Endometrial microvascular endothelial cells (primary cell): ENCODE measurements around the gene ZDHHC18. TPM values are rescaled to one million over a fixed set of nuclear protein-coding genes. Genes with fewer than 3 reads are reported as not detected.
"Not testable (repeated sequence)": the region's sequence is repeated elsewhere in the genome, so short reads cannot be mapped to it uniquely, and the experiment has no call there.

Source experiments
- in situ Hi-C: cut with HindIII; loops from 2 replicates; pipeline ENCODE4 v1.10.0; 2017; ENCODE audit warnings: low sequenced_read_pairs, low pct_unique_long_range_greater_than_20kb; ENCODE audit errors: inconsistent ontology term
- total RNA-seq: library from RNA; depleted of rRNA; stranded (reverse); fragments of >200 nt; gene quantifications from one replicate; pipeline ENCODE4 v1.2.3, GENCODE V29; 2015; ENCODE audit errors: inconsistent ontology term

Gene ZDHHC18
- total RNA-seq, 1 donor from 2014 or later = 15.5 TPM

DNA sequence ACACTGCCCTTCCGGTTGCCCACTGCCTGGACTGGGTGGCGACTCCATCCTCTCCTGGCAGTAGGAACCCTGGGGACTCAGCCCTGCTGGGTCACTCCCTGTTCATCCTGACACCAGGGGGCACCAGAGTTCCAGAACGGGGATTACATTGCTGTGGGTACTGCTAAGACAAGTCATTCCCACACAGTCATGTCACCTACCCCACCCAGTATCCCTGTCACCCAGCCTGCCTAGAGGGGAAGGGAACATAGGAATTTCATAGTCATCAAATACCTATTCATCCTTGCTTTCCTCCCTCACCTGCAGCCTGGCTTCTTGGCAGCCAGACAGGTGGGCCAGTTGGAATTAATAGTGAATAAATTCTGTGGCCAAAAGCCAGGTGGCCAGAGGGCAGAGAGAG is 26.7 kb downstream of the ZDHHC18 start:
- in situ Hi-C loops = no loop called here

GRCh38 chr1:26853600-26853999 is 27.1 kb downstream of the ZDHHC18 start:
- in situ Hi-C loops = no loop called here

- in situ Hi-C loops = no loop called here
Measured at GRCh38 chr1:26854906-26855305, 28.4 kb downstream of the ZDHHC18 start.

- in situ Hi-C loops = no loop called here
Measured at GRCh38 chr1:26855636-26856035, 29.1 kb downstream of the ZDHHC18 start.

- in situ Hi-C loops = no loop called here
Measured at GRCh38 chr1:26856181-26856580, 29.7 kb downstream of the ZDHHC18 start.

DNA sequence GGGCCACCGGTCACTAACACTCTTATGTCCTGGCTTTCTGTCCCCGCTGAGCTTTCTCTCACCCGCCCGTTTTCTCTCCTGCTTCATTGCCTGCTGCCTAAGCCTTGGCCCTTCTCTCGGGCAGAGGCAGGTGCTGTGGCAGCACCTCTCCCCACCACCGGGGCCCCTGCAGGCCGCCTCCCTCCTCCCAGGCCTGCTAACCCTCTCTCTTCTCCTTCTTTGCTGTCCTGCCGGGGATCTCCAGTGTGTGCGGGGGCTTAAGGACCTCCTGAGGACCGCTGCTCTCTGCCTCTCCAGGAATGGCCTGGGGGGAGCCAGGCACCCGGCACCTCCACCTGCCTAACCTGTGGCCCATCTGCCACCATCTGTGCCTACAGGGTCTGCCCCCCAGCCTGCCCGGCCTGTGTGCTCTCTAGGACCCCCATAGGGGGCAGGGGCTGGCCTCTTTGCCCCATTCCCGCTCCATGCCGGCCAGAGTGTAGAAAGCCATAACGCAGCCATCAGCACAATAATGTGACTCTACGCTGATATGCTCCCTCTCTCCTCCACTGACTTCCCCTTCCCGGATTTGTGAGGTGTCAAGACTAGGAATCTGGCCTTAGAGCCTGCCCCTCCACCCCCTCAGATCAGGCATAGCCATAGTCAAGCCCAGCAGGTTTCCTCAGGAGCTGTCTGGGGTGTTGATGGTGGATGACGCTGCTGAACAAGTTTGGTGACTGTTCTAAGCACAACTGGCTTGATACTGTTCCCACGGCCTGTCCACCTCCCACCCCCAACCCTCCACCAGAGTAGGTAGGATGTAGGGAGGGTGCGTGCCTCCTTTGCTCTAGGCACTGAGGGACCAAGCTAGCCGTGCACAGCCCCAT is 30.3 kb downstream of the ZDHHC18 start:
- in situ Hi-C loops = no loop called here

DNA sequence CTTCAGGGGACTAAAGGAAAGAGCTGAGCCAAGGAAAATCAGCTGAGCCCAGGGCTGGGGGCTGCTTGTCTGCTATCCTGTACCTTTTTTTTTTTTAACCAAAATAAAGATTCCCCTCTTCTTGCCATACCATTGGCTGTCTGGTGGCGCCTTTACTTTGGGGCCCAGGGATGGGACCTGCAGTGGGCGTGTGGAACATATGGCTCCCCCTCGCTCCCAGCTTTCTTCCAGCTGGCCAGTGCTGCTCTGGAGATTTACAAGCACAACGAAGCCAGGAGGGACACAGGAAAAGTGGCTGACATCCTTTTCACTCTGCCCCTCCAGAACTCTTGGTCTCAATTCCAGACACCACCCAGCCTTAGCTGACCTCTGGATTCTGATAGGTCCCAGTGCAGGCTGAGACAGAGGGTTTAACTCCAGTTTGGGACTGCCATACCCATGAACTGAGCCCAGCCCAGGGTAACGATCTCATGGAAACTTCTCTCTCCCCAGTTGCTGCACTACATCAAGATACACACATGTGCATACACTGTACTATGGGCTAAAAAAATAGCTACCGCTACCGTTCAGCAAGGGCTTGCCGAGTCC is 31.1 kb downstream of the ZDHHC18 start:
- in situ Hi-C loops = no loop called here

GRCh38 chr1:26858160-26858559 is 31.7 kb downstream of the ZDHHC18 start:
- in situ Hi-C loops = no loop called here

- in situ Hi-C loops = no loop called here
Measured at GRCh38 chr1:26858891-26859640, 32.6 kb downstream of the ZDHHC18 start.

DNA sequence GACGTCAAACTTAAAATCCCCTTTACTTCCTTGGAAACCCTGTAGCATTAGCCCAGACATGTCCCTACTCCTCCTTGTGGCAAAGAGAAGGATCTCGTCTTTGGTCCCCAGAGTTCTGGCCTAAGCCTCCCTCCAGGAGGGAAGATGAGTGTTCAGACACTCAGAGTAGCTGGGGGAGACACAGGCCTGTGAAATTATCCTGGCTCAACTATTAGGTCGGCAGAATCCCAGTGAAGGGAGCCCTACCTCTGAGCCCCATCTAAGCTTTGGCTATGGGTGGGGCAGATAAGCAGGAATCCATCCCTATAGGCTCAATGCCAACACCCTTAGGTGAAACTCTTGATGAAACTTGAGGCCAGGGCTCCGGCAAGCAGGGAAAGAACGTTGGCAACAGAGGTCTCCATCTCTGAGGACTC is 34.8 kb downstream of the ZDHHC18 start:
- in situ Hi-C loops = no loop called here

DNA sequence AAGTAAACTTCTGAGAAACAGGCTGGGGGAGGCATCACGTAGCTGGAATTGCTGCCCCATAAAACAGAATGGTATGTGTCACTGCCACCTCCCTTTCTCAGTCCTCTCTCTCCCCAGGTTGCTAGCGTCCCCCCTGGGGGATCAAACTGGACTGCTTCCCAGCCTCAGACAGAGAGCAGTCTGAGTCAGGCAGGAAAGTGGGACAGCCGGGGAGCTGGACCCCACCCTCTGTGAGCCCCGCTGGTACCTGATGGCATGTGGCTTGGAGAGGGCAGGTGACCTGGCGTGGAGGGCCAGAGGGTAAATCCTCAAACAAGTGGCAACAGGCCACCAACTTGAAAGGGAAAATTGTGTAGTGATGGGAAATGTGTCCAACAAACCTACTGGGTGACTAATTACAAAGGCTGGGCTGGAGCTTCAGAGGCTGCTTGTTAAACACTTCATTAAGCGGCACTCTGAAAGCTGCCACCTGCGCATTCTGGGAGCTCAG is 35.4 kb downstream of the ZDHHC18 start:
- in situ Hi-C loops = no loop called here

GRCh38 chr1:26862781-26863684 is 36.5 kb downstream of the ZDHHC18 start, which contains the start of gene SFN:
TSS of gene SFN (plus strand) at chr1:26863149. CDS start at chr1:26863213, 64 bp downstream.
- in situ Hi-C loops = no loop called here

- in situ Hi-C loops = no loop called here
Measured at GRCh38 chr1:26863685-26864077, 37.2 kb downstream of the ZDHHC18 start.

DNA sequence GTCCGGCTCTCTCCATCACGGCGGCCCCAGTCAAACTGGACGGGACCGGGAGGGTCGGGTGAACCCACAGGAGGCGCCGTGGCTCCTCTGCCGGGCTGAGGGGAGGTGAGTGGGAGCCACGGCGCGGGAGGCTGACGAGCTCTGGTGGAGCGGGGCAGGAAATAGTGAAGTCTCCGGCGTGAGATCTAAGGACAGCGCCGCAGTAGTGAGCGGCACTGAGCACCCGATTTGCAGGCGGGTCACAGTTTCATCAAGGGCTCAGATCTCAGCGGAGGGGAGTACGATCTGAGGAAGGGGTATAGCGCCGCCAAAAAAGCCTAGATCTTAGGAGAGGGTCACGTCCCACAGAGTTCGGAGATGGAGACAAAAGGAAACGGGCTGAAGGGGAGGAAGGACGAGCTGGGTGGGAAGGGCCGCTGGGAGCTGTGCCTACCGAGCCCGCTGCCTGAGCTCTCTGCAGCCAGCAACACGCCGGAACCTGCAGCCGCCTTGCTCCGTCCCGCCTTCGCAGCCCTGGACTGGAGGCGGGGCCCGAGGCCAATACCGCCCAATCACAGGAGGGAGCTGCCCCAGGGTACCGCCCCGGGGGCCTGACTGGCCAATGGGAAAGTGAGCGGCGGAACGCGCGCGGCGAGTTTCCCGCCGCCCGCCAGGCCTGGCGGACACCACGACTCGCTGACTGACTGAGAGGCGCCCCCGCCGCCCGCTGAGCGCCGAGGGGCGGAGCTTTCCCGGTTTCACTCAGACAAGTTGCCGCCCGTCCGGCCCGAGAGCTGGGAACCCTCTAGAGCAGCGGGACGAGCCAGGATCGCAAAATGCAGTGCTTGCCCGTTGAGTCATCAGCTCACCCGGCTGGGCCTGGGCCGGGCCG is 38.4 kb downstream of the ZDHHC18 start:
- in situ Hi-C loops = no loop called here

DNA sequence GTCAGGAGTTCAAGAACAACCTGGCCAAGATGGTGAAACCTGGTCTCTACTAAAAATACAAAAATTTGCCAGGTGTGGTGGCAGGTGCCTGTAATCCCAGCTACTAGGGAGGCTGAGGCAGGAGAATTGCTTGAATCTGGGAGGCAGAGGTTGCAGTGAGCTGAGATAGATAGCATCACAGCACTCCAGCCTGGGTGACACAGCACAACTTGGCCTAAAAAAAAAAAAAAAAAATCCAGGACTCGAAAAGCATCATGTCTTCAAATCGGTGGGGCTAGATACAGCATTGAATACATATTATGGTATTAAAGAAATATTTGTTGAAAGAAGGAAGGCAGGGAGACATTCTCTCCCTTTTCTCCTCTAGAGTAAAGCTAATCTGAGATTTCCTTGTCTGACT is 46.6 kb downstream of the ZDHHC18 start:
- in situ Hi-C loops = not testable (repeated sequence)

- in situ Hi-C loops = no loop called here
Measured at GRCh38 chr1:26874896-26875295, 48.4 kb downstream of the ZDHHC18 start.

- in situ Hi-C loops = no loop called here
Measured at GRCh38 chr1:26877326-26877725, 50.8 kb downstream of the ZDHHC18 start.

DNA sequence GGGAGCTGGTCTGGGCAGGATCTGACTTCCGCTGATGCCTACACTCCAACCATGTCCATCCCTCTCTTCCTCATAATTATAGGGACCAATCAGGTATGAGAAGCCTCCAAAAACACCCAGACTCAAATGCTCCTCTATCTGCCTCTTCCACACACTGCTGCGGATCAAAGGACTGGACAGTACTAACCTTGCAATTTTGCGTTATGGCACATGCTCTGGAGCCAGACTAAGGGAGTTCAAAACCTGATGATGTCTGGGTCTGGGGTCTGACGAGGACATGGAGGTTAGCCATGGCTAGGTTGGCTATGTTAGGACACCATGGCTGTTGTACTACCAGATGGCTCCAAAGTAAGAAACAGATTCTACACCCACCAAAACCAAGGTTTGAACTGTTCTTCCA is 53.3 kb downstream of the ZDHHC18 start:
- in situ Hi-C loops = no loop called here
